H9 (cell line): ENCODE measurements around the gene RALGPS2. TPM values are rescaled to one million over a fixed set of nuclear protein-coding genes. Genes with fewer than 3 reads are reported as not detected.

ENCODE experiments used
- DNase-seq: peaks from one replicate; pipeline ENCODE4 v3.0.0-alpha.2; 2017
- H2AFZ ChIP-seq: one replicate; pipeline ENCODE4 v1.6.1; 2013; ENCODE audit warnings: mild to moderate bottlenecking, low read length, control low read depth, moderate library complexity
- H2AK5ac ChIP-seq: 2 replicates; pipeline ENCODE4 v1.6.1; 2013; ENCODE audit warnings: low read length, control low read depth, mixed read lengths; ENCODE audit not compliant: insufficient read length
- H2BK120ac ChIP-seq: one replicate; pipeline ENCODE4 v1.6.1; 2013; ENCODE audit warnings: low read depth, mild to moderate bottlenecking, low read length, control low read depth, inconsistent platforms; ENCODE audit not compliant: poor library complexity, severe bottlenecking
- H2BK12ac ChIP-seq: 2 replicates; pipeline ENCODE4 v1.6.1; 2013; ENCODE audit warnings: low read length, control low read depth, mixed read lengths, low read depth; ENCODE audit not compliant: insufficient read length
- H2BK15ac ChIP-seq: 2 replicates; pipeline ENCODE4 v1.6.1; 2013; ENCODE audit warnings: low read depth, low read length, control low read depth
- H2BK20ac ChIP-seq: one replicate; pipeline ENCODE4 v1.6.1; 2013; ENCODE audit warnings: low read depth, mild to moderate bottlenecking, low read length, control low read depth, inconsistent platforms; ENCODE audit not compliant: poor library complexity, severe bottlenecking
- H2BK5ac ChIP-seq: 2 replicates; pipeline ENCODE4 v1.6.1; 2013; ENCODE audit warnings: low read length, control low read depth, mixed read lengths; ENCODE audit not compliant: insufficient read length
- H3K14ac ChIP-seq: 2 replicates; pipeline ENCODE4 v1.6.1; 2013; ENCODE audit warnings: low read length, control low read depth; ENCODE audit not compliant: insufficient read depth
- H3K18ac ChIP-seq: 2 replicates; pipeline ENCODE4 v1.6.1; 2013; ENCODE audit warnings: low read depth, mild to moderate bottlenecking, mixed read lengths, low read length, control low read depth; ENCODE audit not compliant: insufficient read length
- H3K23ac ChIP-seq: 2 replicates; pipeline ENCODE4 v1.6.1; 2013; ENCODE audit warnings: low read length, control low read depth, mixed read lengths, low read depth; ENCODE audit not compliant: insufficient read length
- H3K23me2 ChIP-seq: 2 replicates; pipeline ENCODE4 v1.6.1; 2013; ENCODE audit warnings: low read depth, mild to moderate bottlenecking, mixed read lengths, low read length, control low read depth; ENCODE audit not compliant: insufficient read length, poor library complexity, severe bottlenecking
- H3K27ac ChIP-seq: 2 replicates; pipeline ENCODE4 v1.5.1; 2013; ENCODE audit warnings: low read length, control low read depth, mixed read lengths, low read depth; ENCODE audit not compliant: insufficient read length
- H3K27me3 ChIP-seq: 2 replicates; pipeline ENCODE4 v1.6.1; 2013; ENCODE audit warnings: low read length, control low read depth, inconsistent platforms; ENCODE audit not compliant: insufficient read depth
- H3K4ac ChIP-seq: 2 replicates; pipeline ENCODE4 v1.6.1; 2013; ENCODE audit warnings: low read depth, mild to moderate bottlenecking, control low read depth, inconsistent platforms, low read length, moderate library complexity
- H3K4me1 ChIP-seq: 2 replicates; pipeline ENCODE4 v1.6.1; 2013; ENCODE audit warnings: low read length, control low read depth, inconsistent platforms; ENCODE audit not compliant: insufficient read depth
- H3K4me2 ChIP-seq: 2 replicates; pipeline ENCODE4 v1.6.1; 2013; ENCODE audit warnings: low read length, control low read depth, mixed read lengths; ENCODE audit not compliant: insufficient read length, insufficient read depth
- H3K56ac ChIP-seq: 2 replicates; pipeline ENCODE4 v1.6.1; 2013; ENCODE audit warnings: low read depth, mild to moderate bottlenecking, mixed read lengths, low read length, control low read depth; ENCODE audit not compliant: insufficient read length
- H3K79me1 ChIP-seq: 2 replicates; pipeline ENCODE4 v1.6.1; 2013; ENCODE audit warnings: low read depth, mild to moderate bottlenecking, moderate library complexity, low read length, control low read depth, inconsistent platforms; ENCODE audit not compliant: insufficient read depth, poor library complexity, severe bottlenecking
- H3K79me2 ChIP-seq: 2 replicates; pipeline ENCODE4 v1.6.1; 2013; ENCODE audit warnings: low read length, control low read depth, inconsistent platforms; ENCODE audit not compliant: insufficient read depth
- H3K9ac ChIP-seq: 2 replicates; pipeline ENCODE4 v1.6.1; 2013; ENCODE audit warnings: low read length, control low read depth, mixed read lengths; ENCODE audit not compliant: insufficient read length; ENCODE audit errors: extremely low read depth
- H3K9me3 ChIP-seq: one replicate; pipeline ENCODE4 v1.6.1; 2013; ENCODE audit warnings: low read depth, low read length, inconsistent platforms; ENCODE audit not compliant: control insufficient read depth
- H3T11ph ChIP-seq: one replicate; pipeline ENCODE4 v1.6.1; 2013; ENCODE audit warnings: mild to moderate bottlenecking, low read length, control low read depth, inconsistent platforms
- H4K20me1 ChIP-seq: one replicate; pipeline ENCODE4 v1.6.1; 2013; ENCODE audit not compliant: control insufficient read depth, insufficient read length, insufficient read depth
- H4K5ac ChIP-seq: 2 replicates; pipeline ENCODE4 v1.6.1; 2013; ENCODE audit warnings: low read depth, mild to moderate bottlenecking, mixed read lengths, low read length, control low read depth; ENCODE audit not compliant: insufficient read length
- H4K8ac ChIP-seq: replicated peaks from 2 replicates; pipeline ENCODE4 v1.6.1; 2013; ENCODE audit warnings: low read length, control low read depth, mixed read lengths, low read depth; ENCODE audit not compliant: insufficient read length
- H4K91ac ChIP-seq: 2 replicates; pipeline ENCODE4 v1.6.1; 2013; ENCODE audit warnings: low read depth, mild to moderate bottlenecking, moderate library complexity, mixed read lengths, low read length, control low read depth; ENCODE audit not compliant: insufficient read length
- H3K27ac Mint-ChIP-seq, 3 experiments: 2 replicates in 2 of 3; 3 replicates in 1 of 3; pipeline ENCODE4 v1.8.0; 2020 to 2021; ENCODE audit warnings: mixed read lengths in 3 of 3, mild to moderate bottlenecking in 1 of 3, moderate library complexity in 1 of 3
- H3K27me3 Mint-ChIP-seq: 2 replicates; pipeline ENCODE4 v1.8.0; 2021; ENCODE audit warnings: low read depth, mild to moderate bottlenecking, moderate library complexity, mixed read lengths
- H3K36me3 Mint-ChIP-seq, 3 experiments: 2 replicates in 2 of 3; 3 replicates in 1 of 3; pipeline ENCODE4 v1.8.0; 2020 to 2021; ENCODE audit warnings: low read depth in 3 of 3, mixed read lengths in 3 of 3; ENCODE audit not compliant: insufficient read depth in 1 of 3
- H3K4me1 Mint-ChIP-seq, 2 experiments: 2 replicates each; pipeline ENCODE4 v1.8.0; 2020; ENCODE audit warnings: mixed read lengths in 2 of 2
- H3K4me3 Mint-ChIP-seq, 2 experiments: 2 replicates in 1 of 2; 3 replicates in 1 of 2; pipeline ENCODE4 v1.8.0; 2020 to 2021; ENCODE audit warnings: mild to moderate bottlenecking in 2 of 2, mixed read lengths in 2 of 2, moderate library complexity in 1 of 2
- H3K9me3 Mint-ChIP-seq, 2 experiments: 2 replicates in 1 of 2; 3 replicates in 1 of 2; pipeline ENCODE4 v1.8.0; 2020; ENCODE audit warnings: mild to moderate bottlenecking in 2 of 2, mixed read lengths in 2 of 2, moderate library complexity in 1 of 2
- WGBS: extraction: QIAGEN DNeasy Blood & Tissue Kit; methylation state at CpG from one replicate; pipeline ENCODE4 v1.1.7; 2013; ENCODE audit warnings: missing lambda C conversion rate, low lambda C conversion rate, mixed read lengths; ENCODE audit not compliant: insufficient read length; ENCODE audit errors: extremely low coverage; 5-methylcytosine and 5-hydroxymethylcytosine counted together
- total RNA-seq: library from RNA; stranded (reverse); gene quantifications from 2 replicates; pipeline ENCODE4 v1.2.1, GENCODE V29; 2021
- TF ChIP-seq, protein P1 (sequence below): fragments of 200-600 bp; sonication (generic); conservative IDR thresholded peaks from 3 replicates; pipeline ENCODE4 v1.8.0; 2021; ENCODE audit warnings: antibody characterized with exemption, mild to moderate bottlenecking

Gene RALGPS2
- total RNA-seq, 1 experiment from 2014 or later: 32.6 TPM

DNA sequence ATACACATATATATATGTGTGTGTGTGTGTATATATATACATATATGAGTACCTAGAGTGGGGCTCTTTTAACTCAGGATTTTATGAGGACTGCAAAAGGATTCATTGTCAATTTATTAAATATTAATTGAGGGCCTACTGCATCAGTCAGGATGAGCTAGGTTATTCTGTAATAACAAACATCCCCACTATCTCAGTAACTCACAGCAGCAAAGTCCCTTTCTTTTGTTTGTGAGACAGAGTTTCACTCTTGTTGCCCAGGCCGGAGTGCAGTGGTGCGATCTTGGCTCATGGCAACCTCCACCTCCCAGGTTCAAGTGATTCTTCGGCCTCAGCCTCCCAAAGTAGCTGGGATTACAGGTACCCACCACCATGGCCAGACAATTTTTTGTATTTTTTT lies 236.8 kb downstream of the RALGPS2 start:
- no peak overlapping the region for H4K91ac ChIP-seq
- H2BK5ac ChIP-seq: no peak overlapping the region
- H3K9ac ChIP-seq: no peak overlapping the region
- H3K4me1 ChIP-seq: no peaks in the 10 kb centered on the region
- Mint-ChIP-seq H3K27me3 (peaks cover 1% of the 10 kb centered on the region; the same call in 1 of the 2 replicates), H3K36me3 (peaks cover 0 to 4% (median 0%) of the 10 kb centered on the region in 3 experiments; a peak in 3 of 7 replicates), H3K4me3 (no peak overlapping the region), H3K27ac (no peak overlapping the region), H3K9me3 (peaks cover 5 to 16% of the 10 kb centered on the region in 2 experiments), H3K4me1 (0 out of 4 replicates have a peak, but pooled peaks cover 0 to 2% of the 10 kb centered on the region in 2 experiments)
- H3K79me2 ChIP-seq: no peaks in the 10 kb centered on the region
- H2BK120ac ChIP-seq: no peak overlapping the region
- H3K18ac ChIP-seq: no peak overlapping the region
- no peak overlapping the region for H4K8ac ChIP-seq
- H3K27me3 ChIP-seq: no peaks in the 10 kb centered on the region
- no peaks in the 10 kb centered on the region for H3K9me3 ChIP-seq
- H3K4me2 ChIP-seq: no peak overlapping the region
- no peak for DNase-seq
- no peaks in the 10 kb centered on the region for H3K23me2 ChIP-seq
- H3K4ac ChIP-seq: no peak overlapping the region
- H2AFZ ChIP-seq: no peak overlapping the region
- no CpG with 5 or more reads among the region's 3 CpGs for WGBS
- H3K79me1 ChIP-seq: no peaks in the 10 kb centered on the region
- no peak overlapping the region for H3K23ac ChIP-seq
- no peak overlapping the region for H2BK15ac ChIP-seq
- no peaks in the 10 kb centered on the region for H4K20me1 ChIP-seq
- no peak overlapping the region for H4K5ac ChIP-seq
- H2BK20ac ChIP-seq: no peak overlapping the region
- TF ChIP-seq, protein P1, sequence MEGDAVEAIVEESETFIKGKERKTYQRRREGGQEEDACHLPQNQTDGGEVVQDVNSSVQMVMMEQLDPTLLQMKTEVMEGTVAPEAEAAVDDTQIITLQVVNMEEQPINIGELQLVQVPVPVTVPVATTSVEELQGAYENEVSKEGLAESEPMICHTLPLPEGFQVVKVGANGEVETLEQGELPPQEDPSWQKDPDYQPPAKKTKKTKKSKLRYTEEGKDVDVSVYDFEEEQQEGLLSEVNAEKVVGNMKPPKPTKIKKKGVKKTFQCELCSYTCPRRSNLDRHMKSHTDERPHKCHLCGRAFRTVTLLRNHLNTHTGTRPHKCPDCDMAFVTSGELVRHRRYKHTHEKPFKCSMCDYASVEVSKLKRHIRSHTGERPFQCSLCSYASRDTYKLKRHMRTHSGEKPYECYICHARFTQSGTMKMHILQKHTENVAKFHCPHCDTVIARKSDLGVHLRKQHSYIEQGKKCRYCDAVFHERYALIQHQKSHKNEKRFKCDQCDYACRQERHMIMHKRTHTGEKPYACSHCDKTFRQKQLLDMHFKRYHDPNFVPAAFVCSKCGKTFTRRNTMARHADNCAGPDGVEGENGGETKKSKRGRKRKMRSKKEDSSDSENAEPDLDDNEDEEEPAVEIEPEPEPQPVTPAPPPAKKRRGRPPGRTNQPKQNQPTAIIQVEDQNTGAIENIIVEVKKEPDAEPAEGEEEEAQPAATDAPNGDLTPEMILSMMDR: no peak
- H2AK5ac ChIP-seq: no peak overlapping the region
- H3K27ac ChIP-seq: no peak overlapping the region
- H3K56ac ChIP-seq: no peak overlapping the region
- no peak overlapping the region for H3T11ph ChIP-seq
- no peak overlapping the region for H3K14ac ChIP-seq
- no peak overlapping the region for H2BK12ac ChIP-seq
